Stimulated activated CD4-positive, alpha-beta T cell treated with anti-CD3 and anti-CD28 coated beads, Interleukin-4, amount 100 ng/mL, for 1 hour (primary cell): ENCODE results near the gene CLASP1.
"Not testable (repeated sequence)": the region's sequence is repeated elsewhere in the genome, so short reads cannot be mapped to it uniquely, and the experiment has no call there.

Experiments
- DNase-seq: peaks from one replicate; pipeline ENCODE4 v3.0.0-alpha.2; 2020

The CLASP1 gene

GRCh38 chr2:121470917-121471316 lies 178.3 kb downstream of the CLASP1 start:
- no peak for DNase-seq

GRCh38 chr2:121469356-121469755 lies 179.9 kb downstream of the CLASP1 start:
- DNase-seq: no peak

- no peak for DNase-seq
These were observed 180.3 kb downstream of the CLASP1 start for GRCh38 chr2:121468936-121469335.

DNA sequence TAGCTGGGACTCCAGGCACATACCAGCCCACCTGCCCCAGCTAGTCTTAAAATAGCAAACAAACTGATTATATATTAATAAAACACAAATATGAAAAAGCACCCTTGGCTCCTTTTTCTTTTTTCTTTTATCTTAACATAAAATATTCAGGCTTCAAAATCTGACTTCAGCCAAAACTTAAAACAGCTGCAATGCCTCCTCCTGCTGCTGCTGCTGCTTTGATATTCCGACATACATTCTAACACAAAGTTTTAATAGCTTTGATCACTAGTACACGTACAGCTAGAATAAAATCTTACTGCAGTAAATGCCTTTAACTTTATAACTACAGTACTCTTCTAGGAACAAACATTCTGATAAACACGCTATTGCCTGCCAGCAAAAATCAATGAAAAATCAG lies 190.0 kb downstream of the CLASP1 start:
- DNase-seq: no peak

- no peak for DNase-seq
These were observed 192.9 kb downstream of the CLASP1 start for GRCh38 chr2:121456325-121456724.

DNA sequence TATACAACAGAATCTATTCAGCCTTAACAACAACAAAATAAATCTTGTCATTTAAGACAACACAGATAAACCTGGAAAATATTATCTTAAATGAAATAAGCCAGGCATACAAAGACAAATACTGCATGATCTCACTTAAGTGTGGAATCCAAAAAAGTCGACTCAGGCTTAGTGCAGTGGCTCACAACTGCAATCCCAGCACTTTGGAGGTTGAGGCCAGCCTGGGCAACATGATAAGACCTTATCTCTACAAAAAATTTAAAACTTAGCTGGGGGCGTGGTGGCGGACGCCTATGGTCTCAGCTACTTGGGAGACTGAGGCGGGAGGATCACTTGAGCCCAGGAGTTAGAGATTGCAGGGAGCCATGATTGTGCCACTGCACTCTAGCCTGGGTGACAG lies 193.8 kb downstream of the CLASP1 start:
- DNase-seq: no peak

DNA sequence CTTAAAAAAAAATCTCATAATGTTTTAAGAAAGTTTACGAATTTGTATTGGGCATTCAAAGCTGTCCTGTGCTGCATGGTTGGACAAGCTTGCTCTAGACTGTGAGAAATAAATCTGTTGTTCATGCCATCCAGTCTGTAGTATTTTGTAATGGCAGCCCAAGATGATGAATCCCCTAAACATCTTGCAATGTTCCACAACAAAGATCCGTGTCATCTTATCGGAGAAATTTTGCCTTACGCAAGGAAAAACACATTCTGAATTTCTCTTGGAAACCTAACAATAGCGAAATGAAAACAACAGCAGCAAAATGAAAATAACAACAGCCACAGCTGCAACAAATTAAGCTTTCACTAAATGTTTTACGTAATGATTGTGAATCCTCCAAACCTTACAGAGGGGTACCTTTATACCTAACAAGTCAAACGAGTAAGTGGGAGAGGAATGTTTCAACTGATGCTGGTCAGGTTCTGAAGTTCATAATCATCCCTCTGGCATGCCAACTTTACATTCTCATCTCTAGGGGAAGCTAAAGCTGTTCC lies 194.6 kb downstream of the CLASP1 start:
- no peak for DNase-seq

DNA sequence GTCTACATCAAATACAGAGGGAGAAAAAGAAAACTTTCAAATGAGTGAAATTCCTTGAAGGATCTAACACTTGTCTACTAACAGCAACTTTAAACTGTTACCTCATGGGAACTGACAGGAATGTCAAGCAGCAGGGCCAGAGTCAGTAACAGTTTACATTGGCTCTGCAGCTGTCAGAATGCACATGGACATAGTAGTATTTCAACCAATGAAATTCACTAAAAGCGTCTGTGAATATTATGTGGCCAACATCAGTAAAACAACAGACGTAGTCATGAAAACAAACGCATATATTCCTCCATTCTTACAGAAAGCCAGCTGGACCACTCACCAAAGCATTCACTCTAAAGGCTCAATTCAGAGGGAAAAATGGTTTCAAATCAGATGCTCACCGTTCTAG lies 197.9 kb downstream of the CLASP1 start:
- no peak for DNase-seq

- no peak for DNase-seq
These were observed 199.0 kb downstream of the CLASP1 start for GRCh38 chr2:121450301-121450700.

GRCh38 chr2:121446647-121447241 lies 202.5 kb downstream of the CLASP1 start:
- no peak for DNase-seq

GRCh38 chr2:121442889-121443288 lies 206.4 kb downstream of the CLASP1 start:
- no peak for DNase-seq

DNA sequence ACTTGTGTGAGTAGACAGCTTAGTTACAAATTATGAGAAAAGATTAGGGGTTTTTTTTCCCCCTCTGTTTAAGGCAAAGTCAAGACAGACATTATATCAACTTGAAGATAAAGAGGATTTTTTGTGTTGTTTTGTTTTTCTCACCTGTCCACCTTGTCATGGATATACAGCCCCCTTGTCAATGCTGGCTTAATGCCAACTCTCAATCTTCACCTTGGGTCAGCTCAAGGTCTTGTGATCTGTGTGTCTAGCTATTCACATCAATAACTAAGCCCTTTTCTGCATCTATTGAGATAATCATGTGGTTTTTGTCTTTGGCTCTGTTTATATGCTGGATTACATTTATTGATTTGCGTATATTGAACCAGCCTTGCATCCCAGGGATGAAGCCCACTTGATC lies 211.0 kb downstream of the CLASP1 start:
- DNase-seq: not testable (repeated sequence)

- no peak for DNase-seq
These were observed 212.3 kb downstream of the CLASP1 start for GRCh38 chr2:121436918-121437317.

DNA sequence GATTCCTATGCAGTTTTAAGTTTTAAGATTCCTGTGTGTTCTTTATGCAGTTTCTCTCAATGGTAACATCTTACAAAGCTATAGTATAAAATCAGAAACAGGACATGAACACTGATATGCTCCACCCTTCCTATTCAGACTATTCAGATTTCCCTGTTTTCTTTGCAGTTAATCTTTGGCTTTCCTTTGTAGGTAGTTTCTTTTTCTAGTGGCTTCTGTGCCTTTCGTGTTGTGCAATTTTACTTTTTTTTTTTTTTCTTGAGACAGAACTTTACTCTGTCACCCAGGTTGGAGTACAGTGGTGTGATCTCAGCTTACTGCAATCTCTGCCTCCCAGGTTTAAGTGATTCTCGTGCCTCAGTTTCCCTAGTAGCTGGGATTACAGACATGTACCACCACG lies 213.5 kb downstream of the CLASP1 start:
- no peak for DNase-seq

DNA sequence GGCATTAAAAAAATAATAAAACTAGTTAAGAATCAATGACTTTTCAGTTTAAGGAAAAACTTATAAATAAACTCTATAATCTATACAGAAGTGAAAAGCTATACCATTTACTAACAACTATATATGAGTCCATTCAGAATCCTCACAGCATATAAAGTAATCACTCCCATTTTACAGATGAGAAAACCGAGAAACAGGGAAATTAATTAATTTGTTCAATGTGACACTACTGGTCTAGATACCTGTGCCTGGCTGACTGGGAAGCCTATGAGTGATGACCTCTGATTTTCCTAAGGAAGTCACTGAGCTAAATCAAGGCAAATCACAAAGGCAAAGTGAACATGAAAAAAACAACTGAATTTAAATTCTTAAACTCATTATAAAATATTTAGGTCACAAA lies 218.0 kb downstream of the CLASP1 start:
- no peak for DNase-seq

DNA sequence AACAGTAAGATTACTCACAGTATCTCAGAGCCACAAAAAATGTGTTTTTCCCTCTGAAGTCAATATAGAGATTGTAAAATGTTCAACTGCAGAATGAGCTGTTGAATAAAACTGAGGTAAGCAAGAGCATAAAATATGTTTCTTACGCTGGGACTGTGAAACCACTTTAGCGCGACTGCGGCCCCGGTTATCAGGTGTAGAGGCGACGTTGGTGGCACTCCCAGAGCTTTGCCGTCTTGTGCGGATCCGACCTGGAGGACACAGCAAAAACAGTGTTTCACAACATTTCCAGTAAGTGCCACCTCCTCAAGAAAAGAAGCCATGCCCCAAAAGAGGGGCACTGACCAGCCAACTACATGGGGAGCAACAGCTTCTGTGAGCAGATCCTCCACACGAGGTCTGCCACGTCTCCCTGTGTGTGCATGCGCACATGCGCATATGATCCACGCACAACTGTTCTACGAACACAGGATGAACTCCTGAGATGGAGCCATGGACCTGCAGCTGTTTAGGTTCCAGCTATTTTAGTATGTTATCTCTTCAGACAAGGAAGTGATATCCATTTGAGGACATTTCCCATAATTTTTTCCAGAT lies 219.2 kb downstream of the CLASP1 start:
- DNase-seq: no peak

DNA sequence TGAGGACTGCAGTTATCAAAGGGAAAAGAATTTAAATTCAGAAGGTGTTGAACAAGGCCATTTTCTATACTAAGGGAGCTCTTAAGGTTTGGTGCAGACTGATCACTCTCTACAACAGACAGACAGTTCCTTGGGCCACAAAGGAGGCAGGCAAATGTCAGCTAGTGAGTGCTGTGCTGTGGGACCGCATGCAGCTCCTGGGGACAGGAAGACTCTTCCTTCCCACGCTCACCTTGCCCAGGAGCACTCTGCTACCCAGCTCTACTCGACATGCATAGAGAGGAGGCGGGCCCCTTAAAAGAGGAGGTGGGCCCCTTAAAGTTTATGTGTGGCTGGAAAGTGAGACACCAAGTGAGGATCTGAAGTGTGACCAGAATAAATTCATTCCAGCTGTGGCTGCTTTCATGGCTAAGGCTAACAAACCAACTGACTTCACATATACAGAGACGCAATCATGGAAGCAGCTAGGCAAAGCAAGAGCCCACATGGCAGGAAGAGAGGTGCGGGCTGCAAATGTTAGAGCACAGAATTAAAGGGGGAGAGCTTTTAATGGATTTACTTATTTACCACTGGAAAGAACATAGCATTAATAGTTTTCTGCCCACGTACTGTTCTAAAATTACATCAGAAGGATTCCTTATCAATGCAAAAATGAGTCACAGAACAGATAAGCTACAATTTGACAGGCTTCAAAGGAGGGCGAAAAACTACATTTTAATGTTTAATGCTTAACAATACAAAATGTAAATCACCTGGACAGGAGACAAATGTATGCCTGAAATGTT lies 220.0 kb downstream of the CLASP1 start:
- DNase-seq: no peak

- no peak for DNase-seq
These were observed 222.0 kb downstream of the CLASP1 start for GRCh38 chr2:121427187-121427689.

DNA sequence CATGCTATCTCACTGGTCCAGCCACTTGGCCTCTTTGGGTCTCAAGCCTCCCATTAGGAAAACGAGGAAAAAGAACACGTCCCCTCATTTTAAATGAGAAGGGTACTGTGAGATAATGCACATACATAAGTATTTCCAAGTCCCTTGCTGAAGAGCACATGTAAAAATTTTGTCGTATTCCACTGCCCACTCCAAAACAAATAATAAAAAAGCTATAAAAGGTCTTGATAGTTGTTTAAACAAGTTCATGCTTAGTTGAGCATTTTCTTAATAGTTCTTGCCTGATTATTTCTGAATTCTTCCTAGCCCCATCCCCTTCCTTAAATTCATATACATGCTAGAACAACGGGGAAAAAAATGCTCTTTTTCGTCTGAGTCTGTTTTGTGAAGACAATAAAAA lies 228.8 kb downstream of the CLASP1 start:
- no peak for DNase-seq

- no peak for DNase-seq
These were observed 230.1 kb downstream of the CLASP1 start for GRCh38 chr2:121419081-121419699.

DNA sequence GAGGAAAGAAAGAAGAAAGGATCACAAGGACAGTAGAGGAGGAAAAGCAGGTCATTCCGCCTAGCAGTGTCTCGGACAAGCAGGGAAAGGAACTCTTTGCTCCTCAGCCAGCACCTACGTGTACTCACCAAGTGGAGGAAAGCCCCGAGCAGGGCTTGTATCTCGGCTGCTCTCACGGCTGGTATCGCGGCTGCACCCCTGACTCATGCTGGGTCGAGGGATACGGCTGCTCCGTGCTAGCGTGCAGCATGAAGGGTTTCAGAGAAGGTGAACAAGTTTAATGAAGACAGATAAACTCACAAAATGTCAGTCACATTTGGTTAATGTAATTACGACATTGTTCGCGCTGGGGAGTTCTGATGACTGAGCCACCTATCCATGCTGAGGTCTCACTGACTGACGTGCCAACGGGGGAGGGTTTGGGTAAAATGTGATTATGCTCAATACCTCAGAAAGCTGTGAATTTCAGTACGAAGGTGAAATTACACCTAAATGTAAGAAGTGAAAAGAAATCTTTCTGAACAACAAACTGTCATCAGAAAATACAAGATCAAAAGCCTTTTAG lies 230.7 kb downstream of the CLASP1 start:
- DNase-seq: no peak

- DNase-seq: no peak
These were observed 231.4 kb downstream of the CLASP1 start for GRCh38 chr2:121417826-121418225.

DNA sequence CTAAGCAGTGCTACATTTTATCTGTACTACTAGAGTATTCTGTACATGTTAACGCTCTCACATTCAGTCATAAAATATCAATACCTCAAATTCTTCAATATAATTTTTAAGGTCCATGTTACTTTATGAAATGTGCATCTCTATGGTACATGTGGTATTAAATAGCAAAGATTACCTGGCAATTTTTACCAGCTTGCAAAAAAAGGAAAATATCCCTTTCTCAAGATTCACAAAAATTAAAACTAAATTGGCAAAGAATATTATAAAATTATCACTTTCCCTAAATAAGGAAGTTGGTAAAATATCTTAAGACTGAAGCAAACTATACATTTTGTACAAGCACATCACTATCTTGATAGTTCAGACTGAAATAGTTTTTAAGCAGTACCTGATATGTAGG lies 233.5 kb downstream of the CLASP1 start:
- DNase-seq: no peak
